ENCODE measurements around the gene STK10.
A peak's percentile ranks its signal among the peaks of the same experiment; 100 is the strongest.

STK10 gene

DNA sequence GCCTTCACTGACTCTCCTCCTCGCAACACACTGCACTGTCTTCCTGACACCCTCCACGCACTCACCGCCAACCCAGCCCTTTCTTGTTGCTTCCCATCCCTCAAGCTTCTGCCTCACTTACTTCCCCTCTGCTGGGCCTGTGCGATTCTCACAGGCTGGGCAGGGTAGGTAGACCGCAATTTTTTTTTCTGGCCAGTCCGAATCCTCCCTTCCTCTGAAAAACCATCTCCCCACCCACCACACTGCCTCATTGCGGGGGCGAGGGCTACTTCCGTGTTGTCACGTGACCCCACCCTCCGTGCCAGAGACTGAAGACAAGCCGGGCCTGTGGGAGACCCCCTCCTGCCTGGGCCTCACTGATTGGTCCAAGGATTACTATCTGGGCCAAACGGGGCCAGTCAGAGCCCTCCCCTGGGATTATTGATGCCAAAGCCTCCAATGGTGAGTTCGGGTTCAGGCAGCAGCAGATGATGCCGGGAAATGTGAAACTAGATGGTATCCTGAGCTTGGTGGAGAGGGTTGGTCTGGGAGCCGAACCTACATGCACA is 73.1 kb downstream of the STK10 start:
- Histone ChIP-seq H3K4me2 (ENCODE audit: low read length) (peak overlapping the region; percentile 35), H3K4me3 (ENCODE audit: low read length) (peak overlapping the region; percentile 4; the same call in 1 of the 2 replicates), H2AFZ (ENCODE audit: low read depth, low read length) (no peak overlapping the region), H3K4me1 (ENCODE audit: low read length) (peaks cover 52% of the 10 kb centered on the region), H3K36me3 (replicated peaks; ENCODE audit: low read depth, low read length) (peaks cover 20% of the 10 kb centered on the region), H3K27me3 (ENCODE audit: low read depth, low read length) (no peaks in the 10 kb centered on the region), H3K9me3 (ENCODE audit: insufficient read depth, low read length) (no peaks in the 10 kb centered on the region), H3K27ac (ENCODE audit: low read length) (peak overlapping the region; percentile 65), H4K20me1 (ENCODE audit: insufficient read depth, low read length) (no peaks in the 10 kb centered on the region), H3K79me2 (ENCODE audit: low read length) (peaks cover 10% of the 10 kb centered on the region), H3K9ac (ENCODE audit: low read length) (peak overlapping the region; percentile 34; the same call in 1 of the 2 replicates)
- TF ChIP-seq, protein P1, sequence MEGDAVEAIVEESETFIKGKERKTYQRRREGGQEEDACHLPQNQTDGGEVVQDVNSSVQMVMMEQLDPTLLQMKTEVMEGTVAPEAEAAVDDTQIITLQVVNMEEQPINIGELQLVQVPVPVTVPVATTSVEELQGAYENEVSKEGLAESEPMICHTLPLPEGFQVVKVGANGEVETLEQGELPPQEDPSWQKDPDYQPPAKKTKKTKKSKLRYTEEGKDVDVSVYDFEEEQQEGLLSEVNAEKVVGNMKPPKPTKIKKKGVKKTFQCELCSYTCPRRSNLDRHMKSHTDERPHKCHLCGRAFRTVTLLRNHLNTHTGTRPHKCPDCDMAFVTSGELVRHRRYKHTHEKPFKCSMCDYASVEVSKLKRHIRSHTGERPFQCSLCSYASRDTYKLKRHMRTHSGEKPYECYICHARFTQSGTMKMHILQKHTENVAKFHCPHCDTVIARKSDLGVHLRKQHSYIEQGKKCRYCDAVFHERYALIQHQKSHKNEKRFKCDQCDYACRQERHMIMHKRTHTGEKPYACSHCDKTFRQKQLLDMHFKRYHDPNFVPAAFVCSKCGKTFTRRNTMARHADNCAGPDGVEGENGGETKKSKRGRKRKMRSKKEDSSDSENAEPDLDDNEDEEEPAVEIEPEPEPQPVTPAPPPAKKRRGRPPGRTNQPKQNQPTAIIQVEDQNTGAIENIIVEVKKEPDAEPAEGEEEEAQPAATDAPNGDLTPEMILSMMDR (IDR thresholded peaks at IDR 0.05; ENCODE audit: low read depth, low read length): no peak
- TF ChIP-seq EZH2phosphoT487 (IDR thresholded peaks at IDR 0.05; ENCODE audit: low read depth): no peak

GRCh38 chr5:172113036-172113435 is 75.0 kb downstream of the STK10 start:
- H2AFZ ChIP-seq (ENCODE audit: low read depth, low read length): no peak overlapping the region
- peak overlapping the region; percentile 26 for H3K4me3 ChIP-seq (ENCODE audit: low read length)
- peak overlapping the region; percentile 93 for H3K27ac ChIP-seq (ENCODE audit: low read length)
- H3K36me3 ChIP-seq (replicated peaks; ENCODE audit: low read depth, low read length): peaks cover 26% of the 10 kb centered on the region
- H3K4me1 ChIP-seq (ENCODE audit: low read length): peaks cover 64% of the 10 kb centered on the region
- TF ChIP-seq, protein P1 (IDR thresholded peaks at IDR 0.05; ENCODE audit: low read depth, low read length): no peak
- TF ChIP-seq EZH2phosphoT487 (IDR thresholded peaks at IDR 0.05; ENCODE audit: low read depth): no peak
- peaks cover 13% of the 10 kb centered on the region for H3K79me2 ChIP-seq (ENCODE audit: low read length)
- peak overlapping the region; percentile 69 for H3K9ac ChIP-seq (ENCODE audit: low read length)
- no peaks in the 10 kb centered on the region for H3K27me3 ChIP-seq (ENCODE audit: low read depth, low read length)
- no peaks in the 10 kb centered on the region for H3K9me3 ChIP-seq (ENCODE audit: insufficient read depth, low read length)
- H4K20me1 ChIP-seq (ENCODE audit: insufficient read depth, low read length): no peaks in the 10 kb centered on the region
- H3K4me2 ChIP-seq (ENCODE audit: low read length): peak overlapping the region; percentile 79

- Histone ChIP-seq H3K27me3 (ENCODE audit: low read depth, low read length) (no peaks in the 10 kb centered on the region), H3K9ac (ENCODE audit: low read length) (peak overlapping the region; percentile 48), H3K4me3 (ENCODE audit: low read length) (peak overlapping the region; percentile 53), H3K36me3 (replicated peaks; ENCODE audit: low read depth, low read length) (peaks cover 26% of the 10 kb centered on the region), H3K79me2 (ENCODE audit: low read length) (peaks cover 13% of the 10 kb centered on the region), H4K20me1 (ENCODE audit: insufficient read depth, low read length) (no peaks in the 10 kb centered on the region), H3K4me2 (ENCODE audit: low read length) (peak overlapping the region; percentile 74), H3K9me3 (ENCODE audit: insufficient read depth, low read length) (no peaks in the 10 kb centered on the region), H3K4me1 (ENCODE audit: low read length) (peaks cover 76% of the 10 kb centered on the region), H3K27ac (ENCODE audit: low read length) (peak overlapping the region; percentile 93), H2AFZ (ENCODE audit: low read depth, low read length) (no peak overlapping the region)
- TF ChIP-seq, protein P1 (IDR thresholded peaks at IDR 0.05; ENCODE audit: low read depth, low read length): no peak
- TF ChIP-seq EZH2phosphoT487 (IDR thresholded peaks at IDR 0.05; ENCODE audit: low read depth): no peak
These were observed 76.2 kb downstream of the STK10 start for GRCh38 chr5:172111852-172112225.

DNA sequence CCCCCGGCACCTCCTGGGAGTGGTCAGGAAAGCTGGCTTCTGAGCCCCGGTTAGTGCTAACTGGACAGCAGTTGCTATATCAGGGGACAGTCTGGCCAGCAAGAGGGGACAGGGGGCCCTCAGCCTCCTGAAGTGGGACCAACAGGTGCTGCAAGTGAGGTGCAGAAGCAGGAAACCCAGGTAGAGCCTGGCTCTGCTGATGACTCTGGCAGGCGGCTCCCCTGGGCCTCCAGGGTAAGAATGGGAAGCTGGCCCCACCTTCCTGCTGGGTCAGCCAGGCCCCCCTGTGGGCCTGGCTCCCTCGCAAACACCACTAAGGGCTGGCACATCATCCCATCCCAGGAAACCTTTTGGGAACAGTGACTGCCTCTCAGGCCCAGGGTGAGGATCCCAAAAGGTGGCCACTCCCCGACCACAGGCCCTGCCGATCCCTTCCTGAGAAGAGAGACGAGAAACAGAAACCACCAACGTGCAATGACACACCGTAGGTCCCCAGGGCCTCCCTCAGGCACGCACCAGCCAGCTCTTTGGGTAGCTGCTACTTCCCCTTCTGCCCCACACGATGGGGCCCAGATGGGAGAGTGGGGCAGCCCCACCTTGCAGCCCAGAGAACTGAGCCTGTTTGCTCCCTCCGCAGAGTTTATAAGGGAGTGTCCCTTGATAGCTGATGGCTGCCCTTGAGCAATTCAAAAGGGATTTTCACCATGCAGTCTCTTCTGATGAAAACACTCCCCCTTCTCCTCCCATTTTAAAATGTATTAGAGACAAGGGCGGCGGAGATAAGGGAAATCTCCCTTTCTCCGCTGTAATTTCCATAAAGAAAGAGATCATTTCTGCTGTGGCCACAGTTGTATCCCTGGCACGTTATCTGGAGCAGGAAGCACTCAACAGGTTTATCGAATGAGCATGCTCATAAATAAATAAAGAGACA is 76.8 kb downstream of the STK10 start:
- peaks cover 27% of the 10 kb centered on the region for H3K36me3 ChIP-seq (replicated peaks; ENCODE audit: low read depth, low read length)
- H3K4me2 ChIP-seq (ENCODE audit: low read length): peak overlapping the region; percentile 86
- peak overlapping the region; percentile 93 for H3K27ac ChIP-seq (ENCODE audit: low read length)
- no peak overlapping the region for H2AFZ ChIP-seq (ENCODE audit: low read depth, low read length)
- no peaks in the 10 kb centered on the region for H3K27me3 ChIP-seq (ENCODE audit: low read depth, low read length)
- H3K79me2 ChIP-seq (ENCODE audit: low read length): peaks cover 13% of the 10 kb centered on the region
- peak overlapping the region; percentile 63 for H3K4me3 ChIP-seq (ENCODE audit: low read length)
- no peaks in the 10 kb centered on the region for H4K20me1 ChIP-seq (ENCODE audit: insufficient read depth, low read length)
- no peaks in the 10 kb centered on the region for H3K9me3 ChIP-seq (ENCODE audit: insufficient read depth, low read length)
- peak overlapping the region; percentile 81 for H3K9ac ChIP-seq (ENCODE audit: low read length)
- H3K4me1 ChIP-seq (ENCODE audit: low read length): peaks cover 79% of the 10 kb centered on the region
- TF ChIP-seq, protein P1 (IDR thresholded peaks at IDR 0.05; ENCODE audit: low read depth, low read length): no peak
- TF ChIP-seq EZH2phosphoT487 (IDR thresholded peaks at IDR 0.05; ENCODE audit: low read depth): no peak

Data from OCI-LY3 (cell line).